DOHH2 (cell line): ENCODE data around the gene SGTA.
"Not testable (repeated sequence)": the region's sequence is repeated elsewhere in the genome, so short reads cannot be mapped to it uniquely, and the experiment has no call there.

ENCODE experiments used
- CTCF ChIP-seq: fragments of 200-600 bp; sonication (generic); IDR thresholded peaks from one replicate; pipeline ENCODE4 v1.5.1; 2014; ENCODE audit warnings: antibody characterized with exemption, mild to moderate bottlenecking, low read depth, low read length; ENCODE audit not compliant: poor library complexity, severe bottlenecking
- EZH2phosphoT487 ChIP-seq: fragments of 200-600 bp; sonication (generic); IDR thresholded peaks from 2 replicates; pipeline ENCODE4 v1.6.1; 2017; ENCODE audit warnings: borderline replicate concordance, mild to moderate bottlenecking, antibody characterized with exemption, low read length, moderate library complexity, mixed read lengths

GRCh38 chr19:2714102-2714501 is 69.0 kb downstream of the SGTA start:
- TF ChIP-seq CTCF, EZH2phosphoT487: not testable (repeated sequence)
